OCI-LY1 (cell line): ENCODE results near the gene EHD1.
"Not testable (repeated sequence)": the region's sequence is repeated elsewhere in the genome, so short reads cannot be mapped to it uniquely, and the experiment has no call there.

Experiments
- H2AFZ ChIP-seq: fragments of 200-600 bp; sonication (generic), shearing (Covaris generic); 2 replicates; pipeline ENCODE4 v1.6.0; 2014; ENCODE audit warnings: antibody characterized with exemption, mild to moderate bottlenecking, low read length
- H3F3A ChIP-seq: fragments of 200-600 bp; sonication (generic), shearing (Covaris generic); 2 replicates; pipeline ENCODE4 v1.6.0; 2014; ENCODE audit warnings: mild to moderate bottlenecking, antibody characterized with exemption, low read length, moderate library complexity; ENCODE audit not compliant: insufficient read depth
- H3K27ac ChIP-seq: fragments of 200-600 bp; sonication (generic); 2 replicates; pipeline ENCODE4 v1.5.1; 2014; ENCODE audit warnings: low read length, mixed run types, mild to moderate bottlenecking, low read depth; ENCODE audit not compliant: poor library complexity, severe bottlenecking
- H3K27me3 ChIP-seq: fragments of 200-600 bp; sonication (generic); 2 replicates; pipeline ENCODE4 v1.6.0; 2014; ENCODE audit warnings: antibody characterized with exemption, mild to moderate bottlenecking, low read length, moderate library complexity; ENCODE audit not compliant: insufficient read depth
- H3K36me3 ChIP-seq: fragments of 200-600 bp; sonication (generic); 2 replicates; pipeline ENCODE4 v1.6.1; 2014; ENCODE audit warnings: mild to moderate bottlenecking, antibody characterized with exemption, low read length, moderate library complexity, mixed read lengths; ENCODE audit not compliant: insufficient read depth
- H3K4me1 ChIP-seq: fragments of 200-600 bp; sonication (generic); 2 replicates; pipeline ENCODE4 v1.5.1; 2014; ENCODE audit warnings: mild to moderate bottlenecking, low read length, moderate library complexity; ENCODE audit not compliant: insufficient read depth, severe bottlenecking
- H3K4me2 ChIP-seq: fragments of 200-600 bp; sonication (generic), shearing (Covaris generic); 2 replicates; pipeline ENCODE4 v1.6.1; 2014; ENCODE audit warnings: low read length
- H3K4me3 ChIP-seq: fragments of 200-600 bp; sonication (generic); 2 replicates; pipeline ENCODE4 v1.5.1; 2014; ENCODE audit warnings: low read length, low read depth, mild to moderate bottlenecking, mixed read lengths; ENCODE audit not compliant: poor library complexity, severe bottlenecking
- H3K79me2 ChIP-seq: fragments of 200-600 bp; shearing (Covaris generic); 2 replicates; pipeline ENCODE4 v1.6.1; 2016; ENCODE audit warnings: mixed run types, low read length, mixed read lengths; ENCODE audit not compliant: insufficient read depth
- H3K9ac ChIP-seq: fragments of 200-600 bp; sonication (generic), shearing (Covaris generic); 2 replicates; pipeline ENCODE4 v1.6.1; 2014; ENCODE audit warnings: mild to moderate bottlenecking, low read length, mixed read lengths
- H3K9me2 ChIP-seq: fragments of 200-600 bp; sonication (generic), shearing (Covaris generic); 2 replicates; pipeline ENCODE4 v1.6.1; 2014; ENCODE audit warnings: low read depth, mild to moderate bottlenecking, low read length, mixed read lengths
- H3K9me3 ChIP-seq: fragments of 200-600 bp; shearing (Covaris generic); 2 replicates; pipeline ENCODE4 v1.6.1; 2014; ENCODE audit warnings: low read length, mixed read lengths
- H4K20me1 ChIP-seq: fragments of 200-600 bp; sonication (generic), shearing (Covaris generic); 2 replicates; pipeline ENCODE4 v1.6.0; 2016; ENCODE audit warnings: mild to moderate bottlenecking, low read length; ENCODE audit not compliant: insufficient read depth
- EZH2 ChIP-seq: fragments of 200-600 bp; sonication (generic), shearing (Covaris generic); IDR thresholded peaks from 2 replicates; pipeline ENCODE4 v1.8.0; 2017; ENCODE audit warnings: borderline replicate concordance, mixed run types, mild to moderate bottlenecking, antibody characterized with exemption, low read length, moderate library complexity, mixed read lengths
- TF ChIP-seq, protein P1 (sequence below): fragments of 200-600 bp; sonication (generic), shearing (Covaris generic); IDR thresholded peaks from 2 replicates; pipeline ENCODE4 v1.5.1; 2017; ENCODE audit warnings: mild to moderate bottlenecking, antibody characterized with exemption, low read length, moderate library complexity, mixed read lengths

Gene EHD1

DNA sequence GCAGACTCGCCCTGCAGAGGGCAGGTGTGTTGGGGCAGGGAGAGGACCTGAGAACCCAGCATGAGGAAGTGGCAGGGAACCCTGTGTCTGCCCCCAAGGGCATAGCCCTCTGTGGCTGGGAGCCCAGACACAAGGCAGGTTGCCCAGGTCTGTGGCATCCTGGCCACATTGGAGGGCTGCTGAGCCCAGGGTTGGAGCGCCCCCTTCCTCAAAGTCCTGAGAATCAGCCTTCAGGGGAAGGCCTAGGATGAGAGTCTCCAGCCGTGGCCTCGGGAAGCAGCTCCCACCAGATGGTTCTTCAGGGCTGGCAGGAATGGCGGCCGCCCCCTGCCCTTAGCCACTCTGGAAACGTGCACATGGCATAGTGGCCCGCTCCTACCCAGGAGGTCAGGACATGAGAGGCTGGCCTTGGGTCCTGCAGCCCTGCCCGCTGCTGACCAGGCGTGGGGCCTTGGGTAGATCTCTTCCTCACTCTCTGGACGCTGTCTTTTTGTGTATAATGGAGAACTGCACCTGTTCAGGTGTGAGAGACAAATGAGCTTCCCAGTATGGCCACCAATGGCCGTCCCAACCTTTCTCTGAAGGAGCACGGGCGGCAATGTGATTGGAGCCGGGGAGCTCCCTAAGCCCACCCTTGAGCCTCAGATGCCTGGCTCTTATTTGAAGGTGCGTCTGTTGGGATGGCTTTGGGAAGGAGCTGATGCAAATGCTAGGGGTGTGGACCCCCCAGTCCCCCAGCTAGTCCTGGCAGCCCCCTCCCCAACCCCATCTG is 29.4 kb downstream of the EHD1 start:
- Histone ChIP-seq H3K4me1 (peaks cover 79% of the 10 kb centered on the region), H3K36me3 (peaks cover 14% of the 10 kb centered on the region; the same call in 1 of the 2 replicates), H3K9me3 (no peaks in the 10 kb centered on the region), H3K27ac (peak overlapping the region; percentile 98), H4K20me1 (no peaks in the 10 kb centered on the region), H3F3A (peaks cover 9% of the 10 kb centered on the region; the same call in 1 of the 2 replicates), H3K9me2 (no peaks in the 10 kb centered on the region), H3K9ac (peak overlapping the region; percentile 42; the same call in 1 of the 2 replicates), H3K4me2 (peak overlapping the region; percentile 33), H3K4me3 (peak overlapping the region; percentile 2), H3K27me3 (no peaks in the 10 kb centered on the region), H2AFZ (no peak overlapping the region), H3K79me2 (no peaks in the 10 kb centered on the region)
- TF ChIP-seq, protein P1, sequence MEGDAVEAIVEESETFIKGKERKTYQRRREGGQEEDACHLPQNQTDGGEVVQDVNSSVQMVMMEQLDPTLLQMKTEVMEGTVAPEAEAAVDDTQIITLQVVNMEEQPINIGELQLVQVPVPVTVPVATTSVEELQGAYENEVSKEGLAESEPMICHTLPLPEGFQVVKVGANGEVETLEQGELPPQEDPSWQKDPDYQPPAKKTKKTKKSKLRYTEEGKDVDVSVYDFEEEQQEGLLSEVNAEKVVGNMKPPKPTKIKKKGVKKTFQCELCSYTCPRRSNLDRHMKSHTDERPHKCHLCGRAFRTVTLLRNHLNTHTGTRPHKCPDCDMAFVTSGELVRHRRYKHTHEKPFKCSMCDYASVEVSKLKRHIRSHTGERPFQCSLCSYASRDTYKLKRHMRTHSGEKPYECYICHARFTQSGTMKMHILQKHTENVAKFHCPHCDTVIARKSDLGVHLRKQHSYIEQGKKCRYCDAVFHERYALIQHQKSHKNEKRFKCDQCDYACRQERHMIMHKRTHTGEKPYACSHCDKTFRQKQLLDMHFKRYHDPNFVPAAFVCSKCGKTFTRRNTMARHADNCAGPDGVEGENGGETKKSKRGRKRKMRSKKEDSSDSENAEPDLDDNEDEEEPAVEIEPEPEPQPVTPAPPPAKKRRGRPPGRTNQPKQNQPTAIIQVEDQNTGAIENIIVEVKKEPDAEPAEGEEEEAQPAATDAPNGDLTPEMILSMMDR: peak; percentile 53; the same call in 1 of the 2 replicates
- no peak for TF ChIP-seq EZH2

DNA sequence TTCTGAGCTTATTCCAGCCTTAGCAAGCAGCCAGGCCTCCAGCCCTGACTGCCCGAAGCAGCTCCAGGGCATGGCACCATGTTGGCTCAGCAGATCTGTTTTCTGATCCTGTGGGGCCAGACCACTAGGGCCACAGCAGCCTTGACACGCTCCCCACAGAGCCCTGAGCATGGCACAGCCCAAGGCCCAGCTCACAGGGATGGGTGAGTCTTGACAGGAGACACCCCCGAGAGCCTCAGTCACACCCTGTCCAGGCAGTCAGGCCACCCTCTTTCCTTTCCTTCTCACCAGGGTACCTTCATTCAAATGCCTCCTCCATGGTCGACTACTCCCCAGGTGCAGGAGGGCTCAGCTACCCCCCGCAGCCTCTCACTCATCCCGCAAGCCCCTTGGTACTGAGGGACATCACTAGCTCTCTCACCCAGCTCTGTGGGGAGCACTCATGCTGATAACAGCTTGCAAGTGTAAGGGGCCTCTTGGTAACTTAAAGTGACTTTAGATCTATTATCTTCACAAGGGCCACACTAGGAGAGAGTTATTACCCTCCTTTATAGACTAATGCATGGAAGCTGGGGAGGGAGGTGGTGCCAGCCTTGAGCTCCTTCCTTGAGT is 30.1 kb downstream of the EHD1 start:
- peak overlapping the region; percentile 5; the same call in 1 of the 2 replicates for H3K4me2 ChIP-seq

DNA sequence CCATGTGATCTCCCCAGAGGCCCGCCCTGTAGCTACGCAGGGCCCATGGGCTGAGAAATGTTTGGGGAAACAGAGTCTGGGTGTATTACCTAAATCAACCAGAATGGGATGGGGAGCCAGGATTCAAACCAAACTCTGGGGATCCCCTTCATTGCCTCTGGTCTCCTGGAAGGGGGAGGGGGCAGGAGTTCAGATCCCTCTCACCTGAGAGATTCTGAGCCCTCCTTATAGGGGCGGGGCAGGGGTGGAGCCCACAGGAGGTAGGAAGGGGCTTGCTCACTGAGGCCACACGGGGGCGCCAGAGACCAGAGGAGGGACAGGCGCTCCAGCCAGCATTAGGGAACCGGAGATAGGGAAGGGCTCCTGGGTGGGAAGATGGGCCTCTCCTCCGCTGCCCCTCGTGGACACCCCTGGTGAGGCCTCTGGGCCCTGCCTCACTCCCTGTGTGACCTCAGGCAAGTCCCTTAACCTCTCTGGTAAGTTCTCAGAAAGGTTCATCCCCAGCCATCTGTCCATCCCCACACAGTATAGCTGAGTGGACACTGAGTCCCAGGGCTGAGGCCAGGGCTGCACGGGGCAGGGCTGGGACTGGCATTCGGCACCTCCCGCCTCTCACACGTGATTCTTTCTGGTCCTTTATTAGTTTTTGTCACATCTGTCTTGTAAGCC is 31.3 kb downstream of the EHD1 start:
- Histone ChIP-seq H3K9me2 (no peaks in the 10 kb centered on the region), H2AFZ (no peak overlapping the region), H3K27me3 (no peaks in the 10 kb centered on the region), H3K4me1 (peaks cover 74% of the 10 kb centered on the region), H3K4me2 (peak overlapping the region; percentile 42; the same call in 1 of the 2 replicates), H3K4me3 (no peak overlapping the region), H4K20me1 (no peaks in the 10 kb centered on the region), H3K27ac (peak overlapping the region; percentile 98), H3K36me3 (no peaks in the 10 kb centered on the region), H3K9ac (no peak overlapping the region), H3K79me2 (no peaks in the 10 kb centered on the region), H3F3A (peaks cover 9% of the 10 kb centered on the region; the same call in 1 of the 2 replicates), H3K9me3 (no peaks in the 10 kb centered on the region)
- TF ChIP-seq EZH2: no peak
- TF ChIP-seq, protein P1: peak; percentile 91

More for the DNA sequence above, 30.1 kb downstream of the EHD1 start:
- no peaks in the 10 kb centered on the region for H4K20me1 ChIP-seq
- H2AFZ ChIP-seq: no peak overlapping the region
- H3K4me1 ChIP-seq: peaks cover 79% of the 10 kb centered on the region
- H3K9ac ChIP-seq: peak overlapping the region; percentile 7; the same call in 1 of the 2 replicates
- H3K27ac ChIP-seq: peak overlapping the region; percentile 98
- H3K36me3 ChIP-seq: peaks cover 7% of the 10 kb centered on the region; the same call in 1 of the 2 replicates
- no peaks in the 10 kb centered on the region for H3K9me2 ChIP-seq
- TF ChIP-seq, protein P1: no peak
- TF ChIP-seq EZH2: no peak
- H3K9me3 ChIP-seq: no peaks in the 10 kb centered on the region
- no peak overlapping the region for H3K4me3 ChIP-seq
- H3K27me3 ChIP-seq: no peaks in the 10 kb centered on the region
- H3F3A ChIP-seq: peaks cover 9% of the 10 kb centered on the region; the same call in 1 of the 2 replicates
- H3K79me2 ChIP-seq: no peaks in the 10 kb centered on the region

DNA sequence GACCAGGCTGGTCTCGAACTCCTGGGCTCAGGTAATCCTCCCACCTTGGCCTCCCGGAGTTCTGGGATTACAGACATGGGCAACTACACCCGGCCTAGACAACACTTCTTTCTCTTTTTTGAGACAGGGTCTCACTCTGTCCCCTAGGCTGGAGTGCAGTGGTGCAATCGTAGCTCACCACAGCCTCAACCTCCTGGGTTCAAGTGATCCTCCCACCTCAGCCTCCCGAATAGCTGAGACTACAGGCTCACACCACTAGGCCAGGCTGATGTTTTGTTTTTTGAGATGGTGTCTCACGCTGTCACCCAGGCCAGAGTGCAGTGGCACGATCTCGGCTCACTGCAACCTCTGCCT is 32.7 kb downstream of the EHD1 start:
- H3K9me2 ChIP-seq, H3K4me3 ChIP-seq, H3K27ac ChIP-seq, H3K79me2 ChIP-seq, H3F3A ChIP-seq, H3K9ac ChIP-seq, H4K20me1 ChIP-seq, H3K4me2 ChIP-seq, H3K36me3 ChIP-seq, H3K27me3 ChIP-seq, H2AFZ ChIP-seq, H3K9me3 ChIP-seq: not testable (repeated sequence)
- peaks cover 60% of the 10 kb centered on the region for H3K4me1 ChIP-seq
